ENCODE measurements around the gene PARP12. TPM values are rescaled to one million over a fixed set of nuclear protein-coding genes. Genes with fewer than 3 reads are reported as not detected.

Gene PARP12
- polyA plus RNA-seq, 1 donor = 49.0 TPM

DNA sequence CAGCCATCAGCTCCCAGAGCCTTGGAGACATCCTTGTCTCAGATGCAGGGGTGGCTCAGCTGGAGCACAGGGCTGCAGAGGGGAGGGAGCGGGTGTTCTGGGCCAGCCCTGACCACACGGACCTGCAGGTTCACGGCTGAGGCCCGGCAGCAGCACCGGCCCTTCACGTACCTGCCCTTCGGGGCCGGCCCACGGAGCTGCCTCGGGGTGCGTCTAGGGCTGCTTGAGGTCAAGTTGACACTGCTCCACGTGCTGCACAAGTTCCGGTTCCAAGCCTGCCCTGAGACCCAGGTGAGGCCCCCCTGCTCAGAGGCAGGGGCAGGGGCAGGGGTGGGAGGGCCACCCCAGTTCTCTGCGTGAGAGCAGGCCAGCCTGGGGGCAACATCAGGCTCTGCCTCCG is 45.2 kb downstream of the PARP12 start:
- Histone ChIP-seq H3K4me3 (ENCODE audit: low read length) (no peak overlapping the region), H3K36me3 (ENCODE audit: control insufficient read depth, insufficient read depth, low read length) (peaks cover 5% of the 10 kb centered on the region), H3K27ac (ENCODE audit: low read length) (no peak overlapping the region), H3K9me3 (ENCODE audit: control insufficient read depth, low read depth, low read length) (no peaks in the 10 kb centered on the region), H3K4me1 (ENCODE audit: control insufficient read depth, insufficient read depth, low read length) (no peaks in the 10 kb centered on the region), H3K27me3 (ENCODE audit: control insufficient read depth, insufficient read depth, low read length) (no peaks in the 10 kb centered on the region)
- DNase-seq = no peak
- WGBS (ENCODE audit: insufficient coverage, low lambda C conversion rate) = no CpG with 5 or more reads among the region's 15 CpGs

DNA sequence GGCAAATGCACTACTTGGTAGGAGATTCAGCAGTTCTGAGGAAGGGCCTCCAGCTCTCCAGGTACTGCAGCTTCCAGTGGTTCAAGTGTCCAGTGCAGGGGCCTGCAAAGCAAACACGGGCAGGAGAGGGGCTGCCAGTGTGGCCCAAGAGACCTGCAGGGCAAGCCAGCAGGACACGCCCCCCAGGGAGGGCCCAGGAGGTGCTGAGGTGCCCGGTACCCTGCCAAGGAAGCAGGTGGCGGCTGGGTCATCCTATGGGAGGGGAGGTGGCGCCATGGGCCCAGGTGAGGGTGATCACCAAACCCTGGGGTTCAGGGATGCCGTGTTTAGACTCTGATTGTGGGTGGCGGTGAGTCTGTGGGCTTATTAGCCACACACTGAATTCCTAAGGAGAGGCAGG is 45.7 kb downstream of the PARP12 start:
- 90% methylated on average over 3 of the region's 7 CpGs for WGBS (ENCODE audit: insufficient coverage, low lambda C conversion rate)
- H3K4me1 ChIP-seq (ENCODE audit: control insufficient read depth, insufficient read depth, low read length) = no peaks in the 10 kb centered on the region
- H3K9me3 ChIP-seq (ENCODE audit: control insufficient read depth, low read depth, low read length) = no peaks in the 10 kb centered on the region
- DNase-seq = no peak
- peaks cover under 1% of the 10 kb centered on the region for H3K36me3 ChIP-seq (ENCODE audit: control insufficient read depth, insufficient read depth, low read length)
- no peak overlapping the region for H3K27ac ChIP-seq (ENCODE audit: low read length)
- H3K27me3 ChIP-seq (ENCODE audit: control insufficient read depth, insufficient read depth, low read length) = no peaks in the 10 kb centered on the region
- H3K4me3 ChIP-seq (ENCODE audit: low read length) = no peak overlapping the region

DNA sequence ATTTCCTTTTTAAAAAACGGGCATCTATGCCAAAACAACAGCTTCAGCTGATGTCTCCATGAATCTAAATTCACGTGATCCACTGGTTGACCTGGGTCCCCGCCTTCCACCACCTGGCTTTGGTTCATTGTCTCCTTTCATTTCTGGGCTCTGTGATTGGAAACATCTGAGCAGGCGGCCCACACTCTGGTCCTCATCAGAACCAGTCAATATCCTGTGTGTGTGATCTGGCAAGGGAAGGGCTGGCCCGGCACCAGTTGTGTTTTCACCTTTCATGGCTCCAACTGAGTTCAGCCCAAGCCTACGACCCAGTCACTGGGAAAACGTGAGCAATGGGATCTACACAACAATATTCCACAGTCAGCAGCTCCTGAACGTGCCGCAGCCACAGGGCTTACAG is 46.2 kb downstream of the PARP12 start:
- H3K27ac ChIP-seq (ENCODE audit: low read length) = no peak overlapping the region
- no peaks in the 10 kb centered on the region for H3K27me3 ChIP-seq (ENCODE audit: control insufficient read depth, insufficient read depth, low read length)
- no peaks in the 10 kb centered on the region for H3K9me3 ChIP-seq (ENCODE audit: control insufficient read depth, low read depth, low read length)
- no peaks in the 10 kb centered on the region for H3K4me1 ChIP-seq (ENCODE audit: control insufficient read depth, insufficient read depth, low read length)
- H3K4me3 ChIP-seq (ENCODE audit: low read length) = no peak overlapping the region
- no peak for DNase-seq
- H3K36me3 ChIP-seq (ENCODE audit: control insufficient read depth, insufficient read depth, low read length) = no peaks in the 10 kb centered on the region
- WGBS (ENCODE audit: insufficient coverage, low lambda C conversion rate) = 100% methylated on average over 1 of the region's 9 CpGs

DNA sequence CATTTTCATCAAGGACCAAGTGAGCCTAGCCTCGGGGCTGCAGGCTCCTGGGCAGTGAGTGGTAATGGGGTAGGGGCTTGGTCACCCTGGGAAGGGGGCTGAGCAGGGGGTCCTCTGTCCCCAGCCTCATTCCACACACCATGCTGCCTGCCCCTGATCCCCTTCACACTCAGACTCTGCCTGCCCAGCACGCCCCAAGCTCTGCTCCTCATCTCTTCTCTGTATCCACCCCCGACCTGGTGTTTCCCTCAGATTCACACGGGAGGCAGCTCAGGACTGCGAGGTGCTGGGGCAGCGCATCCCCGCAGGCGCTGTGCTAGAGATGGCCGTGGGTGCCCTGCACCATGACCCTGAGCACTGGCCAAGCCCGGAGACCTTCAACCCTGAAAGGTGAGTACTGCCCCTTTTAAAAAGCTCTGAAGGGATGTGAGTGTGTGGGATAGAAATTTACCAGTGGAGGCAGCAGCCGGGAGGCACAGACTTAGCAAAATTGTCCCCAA is 47.2 kb downstream of the PARP12 start:
- Histone ChIP-seq H3K4me1 (ENCODE audit: control insufficient read depth, insufficient read depth, low read length) (no peaks in the 10 kb centered on the region), H3K27ac (ENCODE audit: low read length) (no peak overlapping the region), H3K9me3 (ENCODE audit: control insufficient read depth, low read depth, low read length) (no peaks in the 10 kb centered on the region), H3K27me3 (ENCODE audit: control insufficient read depth, insufficient read depth, low read length) (no peaks in the 10 kb centered on the region), H3K36me3 (ENCODE audit: control insufficient read depth, insufficient read depth, low read length) (no peaks in the 10 kb centered on the region), H3K4me3 (ENCODE audit: low read length) (no peak overlapping the region)
- WGBS (ENCODE audit: insufficient coverage, low lambda C conversion rate) = 60% methylated on average over 1 of the region's 11 CpGs
- DNase-seq = no peak

DNA sequence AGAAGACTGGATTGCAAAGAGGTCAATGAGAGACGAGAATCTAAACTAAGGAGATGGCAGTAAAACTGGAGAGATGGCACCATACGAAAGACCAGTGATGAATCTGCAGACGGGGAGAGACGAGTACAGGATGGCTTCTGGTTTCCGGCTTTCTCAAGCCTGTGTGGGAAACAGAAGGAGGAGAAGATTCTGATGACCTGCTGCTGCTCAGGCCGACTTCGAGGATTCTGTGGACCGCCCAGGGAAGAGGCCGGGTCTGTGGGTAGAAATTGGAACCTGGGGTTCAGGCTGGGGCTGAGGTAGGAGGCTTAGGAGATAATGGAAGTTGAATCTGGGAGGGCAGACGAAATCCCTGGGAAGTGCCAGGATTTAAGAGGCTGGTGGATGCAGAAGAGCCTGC is 48.6 kb downstream of the PARP12 start:
- H3K4me1 ChIP-seq (ENCODE audit: control insufficient read depth, insufficient read depth, low read length) = no peaks in the 10 kb centered on the region
- H3K9me3 ChIP-seq (ENCODE audit: control insufficient read depth, low read depth, low read length) = no peaks in the 10 kb centered on the region
- no peaks in the 10 kb centered on the region for H3K36me3 ChIP-seq (ENCODE audit: control insufficient read depth, insufficient read depth, low read length)
- DNase-seq = no peak
- H3K27me3 ChIP-seq (ENCODE audit: control insufficient read depth, insufficient read depth, low read length) = no peaks in the 10 kb centered on the region
- no peak overlapping the region for H3K27ac ChIP-seq (ENCODE audit: low read length)
- WGBS (ENCODE audit: insufficient coverage, low lambda C conversion rate) = 80% methylated on average over 5 of the region's 10 CpGs
- no peak overlapping the region for H3K4me3 ChIP-seq (ENCODE audit: low read length)

DNA sequence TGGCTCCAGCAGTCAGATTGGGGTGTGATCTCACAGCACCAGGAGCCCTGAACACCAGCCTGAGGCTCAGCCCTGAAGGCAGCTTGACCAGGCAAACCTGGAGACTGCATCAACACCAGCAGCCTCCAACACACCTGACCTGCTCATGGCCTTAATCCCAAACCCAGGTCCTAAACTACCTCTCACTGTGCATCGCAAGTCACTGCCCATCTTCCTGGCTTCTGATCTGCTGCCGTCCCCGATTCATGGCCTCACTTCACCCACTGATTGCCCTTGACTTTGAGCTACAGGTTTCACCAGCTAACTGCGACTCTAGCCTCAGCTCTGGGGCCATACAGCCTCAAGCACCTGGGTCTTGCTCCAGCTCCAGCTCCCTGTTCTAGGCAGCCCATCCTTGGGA is 49.1 kb downstream of the PARP12 start:
- no CpG with 5 or more reads among the region's 4 CpGs for WGBS (ENCODE audit: insufficient coverage, low lambda C conversion rate)
- H3K36me3 ChIP-seq (ENCODE audit: control insufficient read depth, insufficient read depth, low read length) = no peaks in the 10 kb centered on the region
- DNase-seq = no peak
- H3K9me3 ChIP-seq (ENCODE audit: control insufficient read depth, low read depth, low read length) = no peaks in the 10 kb centered on the region
- no peaks in the 10 kb centered on the region for H3K4me1 ChIP-seq (ENCODE audit: control insufficient read depth, insufficient read depth, low read length)
- H3K27me3 ChIP-seq (ENCODE audit: control insufficient read depth, insufficient read depth, low read length) = no peaks in the 10 kb centered on the region
- no peak overlapping the region for H3K4me3 ChIP-seq (ENCODE audit: low read length)
- H3K27ac ChIP-seq (ENCODE audit: low read length) = no peak overlapping the region

DNA sequence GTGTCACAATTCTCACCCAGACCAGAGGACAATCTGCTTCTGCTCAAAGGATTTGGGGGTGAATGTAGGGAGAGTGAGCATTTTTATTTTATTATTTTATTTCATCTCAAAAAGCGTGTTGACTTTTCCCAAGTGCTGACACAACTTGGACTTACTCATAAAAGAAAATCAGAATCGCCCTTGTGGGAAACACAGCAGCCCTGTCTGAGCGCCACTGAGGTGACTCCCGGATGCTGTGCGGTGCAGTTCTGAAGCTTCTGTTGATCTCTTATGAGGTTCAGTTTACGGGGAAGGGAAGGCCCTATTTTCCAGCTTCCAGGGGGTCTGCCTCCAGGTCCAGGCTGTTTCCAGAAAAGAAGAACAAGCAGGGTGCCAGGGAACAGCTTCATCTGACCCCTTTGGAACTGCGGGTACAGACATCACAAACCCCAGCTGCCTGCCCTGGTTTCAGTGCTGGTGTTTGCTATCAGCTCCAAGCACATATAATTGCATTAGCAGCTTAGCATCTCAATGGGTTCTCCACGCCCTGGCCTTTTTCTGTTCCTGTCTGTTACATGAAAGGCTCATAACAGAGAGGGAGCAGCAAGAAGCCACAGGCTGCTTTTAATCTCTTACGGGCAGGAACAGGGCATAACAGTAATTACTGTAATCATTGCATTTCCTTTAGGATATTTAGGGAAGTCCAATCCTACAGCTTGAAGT is 52.4 kb downstream of the PARP12 start:
- H3K4me1 ChIP-seq (ENCODE audit: control insufficient read depth, insufficient read depth, low read length) = no peaks in the 10 kb centered on the region
- H3K9me3 ChIP-seq (ENCODE audit: control insufficient read depth, low read depth, low read length) = no peaks in the 10 kb centered on the region
- DNase-seq = no peak
- H3K36me3 ChIP-seq (ENCODE audit: control insufficient read depth, insufficient read depth, low read length) = no peaks in the 10 kb centered on the region
- no peak overlapping the region for H3K27ac ChIP-seq (ENCODE audit: low read length)
- H3K27me3 ChIP-seq (ENCODE audit: control insufficient read depth, insufficient read depth, low read length) = no peaks in the 10 kb centered on the region
- 93% methylated on average over 2 of the region's 9 CpGs for WGBS (ENCODE audit: insufficient coverage, low lambda C conversion rate)
- H3K4me3 ChIP-seq (ENCODE audit: low read length) = no peak overlapping the region

DNA sequence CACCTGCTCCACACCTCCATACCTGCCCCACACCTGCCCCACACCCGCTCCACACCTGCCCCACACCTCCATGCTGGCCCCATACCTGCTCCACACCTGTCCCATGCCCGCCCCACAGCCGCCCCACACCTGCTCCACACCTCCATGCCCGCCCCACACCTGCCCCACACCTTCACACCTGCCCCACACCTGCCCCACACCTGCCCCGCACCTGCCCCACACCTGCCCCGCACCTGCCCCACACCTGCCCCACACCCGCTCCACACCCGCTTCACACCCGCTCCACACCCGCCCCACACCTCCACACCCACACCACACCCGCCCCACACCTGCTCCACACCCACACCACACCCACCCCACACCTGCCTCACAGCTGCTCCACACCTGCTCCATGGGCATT is 53.0 kb downstream of the PARP12 start:
- no peaks in the 10 kb centered on the region for H3K27me3 ChIP-seq (ENCODE audit: control insufficient read depth, insufficient read depth, low read length)
- H3K27ac ChIP-seq (ENCODE audit: low read length) = no peak overlapping the region
- H3K36me3 ChIP-seq (ENCODE audit: control insufficient read depth, insufficient read depth, low read length) = no peaks in the 10 kb centered on the region
- no peaks in the 10 kb centered on the region for H3K4me1 ChIP-seq (ENCODE audit: control insufficient read depth, insufficient read depth, low read length)
- no peak for DNase-seq
- no peaks in the 10 kb centered on the region for H3K9me3 ChIP-seq (ENCODE audit: control insufficient read depth, low read depth, low read length)
- no peak overlapping the region for H3K4me3 ChIP-seq (ENCODE audit: low read length)
- WGBS (ENCODE audit: insufficient coverage, low lambda C conversion rate) = no CpG with 5 or more reads among the region's 11 CpGs

DNA sequence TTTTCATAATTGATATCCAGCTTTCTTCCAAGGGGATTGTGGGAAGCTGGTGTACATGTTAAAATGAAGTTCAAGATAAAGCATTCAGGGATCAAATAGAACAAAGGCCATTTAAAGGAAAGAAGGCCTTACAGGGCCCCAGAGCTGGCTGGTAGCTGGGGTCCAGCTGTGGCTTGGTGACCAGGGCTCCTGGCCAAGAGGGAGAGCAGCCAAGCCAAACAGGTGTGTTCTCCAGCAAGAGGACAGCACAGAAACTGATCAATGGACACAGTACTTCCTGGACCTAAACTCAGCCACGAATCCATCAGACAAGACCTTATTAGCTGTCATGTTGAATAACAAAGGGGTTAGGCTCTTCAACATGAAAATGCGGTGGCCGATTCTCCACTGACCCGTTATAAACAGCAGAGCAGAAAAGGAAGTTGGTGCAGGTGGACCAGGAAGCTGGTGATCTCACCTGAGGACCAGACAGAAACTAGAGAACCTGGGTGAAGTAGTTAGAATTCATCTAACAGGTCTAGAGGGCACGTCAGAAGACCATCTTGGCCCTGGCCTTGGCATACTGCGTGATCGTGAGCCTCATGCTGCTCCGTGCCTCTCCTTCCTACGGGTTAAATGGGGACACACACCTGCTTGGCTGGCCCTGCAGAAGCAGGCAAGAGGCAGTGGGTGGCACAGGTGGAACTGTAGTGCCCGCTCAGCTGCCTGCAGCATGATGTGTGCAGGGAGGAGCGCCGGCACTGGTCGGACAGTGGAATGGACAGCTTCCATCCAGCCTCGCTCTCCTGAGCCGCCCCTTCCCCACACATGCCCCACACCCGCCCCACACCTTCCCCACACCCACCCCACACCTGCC is 53.8 kb downstream of the PARP12 start:
- no peaks in the 10 kb centered on the region for H3K9me3 ChIP-seq (ENCODE audit: control insufficient read depth, low read depth, low read length)
- DNase-seq = no peak
- no peak overlapping the region for H3K27ac ChIP-seq (ENCODE audit: low read length)
- no peaks in the 10 kb centered on the region for H3K36me3 ChIP-seq (ENCODE audit: control insufficient read depth, insufficient read depth, low read length)
- H3K4me3 ChIP-seq (ENCODE audit: low read length) = no peak overlapping the region
- WGBS (ENCODE audit: insufficient coverage, low lambda C conversion rate) = no CpG with 5 or more reads among the region's 16 CpGs
- no peaks in the 10 kb centered on the region for H3K4me1 ChIP-seq (ENCODE audit: control insufficient read depth, insufficient read depth, low read length)
- H3K27me3 ChIP-seq (ENCODE audit: control insufficient read depth, insufficient read depth, low read length) = no peaks in the 10 kb centered on the region

DNA sequence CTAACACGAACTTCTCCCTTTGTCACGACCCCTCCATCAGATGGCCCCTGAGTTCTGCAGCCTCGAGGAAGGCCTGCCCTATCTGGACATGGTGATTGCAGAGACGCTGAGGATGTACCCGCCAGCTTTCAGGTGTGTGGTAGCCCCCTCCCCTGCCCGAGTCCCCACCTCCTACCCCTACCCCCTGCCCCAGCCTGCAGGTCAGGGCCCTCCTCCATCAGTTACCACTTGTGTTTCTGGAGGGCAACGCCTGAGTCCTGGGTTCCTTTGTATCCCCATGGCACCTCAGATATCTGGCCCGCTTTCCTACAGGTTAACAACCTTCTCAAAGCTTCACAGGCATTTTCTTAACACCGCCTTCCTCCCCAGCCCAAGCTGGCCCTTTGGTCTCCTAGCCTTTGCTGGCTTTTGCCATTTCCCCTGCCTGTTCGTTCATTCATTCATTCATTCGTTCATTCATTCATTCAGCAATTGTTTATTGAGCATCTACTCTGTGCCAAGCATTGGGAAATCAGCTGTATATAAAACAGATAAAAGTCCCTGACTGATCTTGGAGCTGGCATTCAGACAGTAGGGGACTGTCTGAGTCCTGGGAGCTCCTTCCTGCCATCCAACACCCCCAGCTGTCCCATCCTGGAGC is 55.6 kb downstream of the PARP12 start:
- 100% methylated on average over 1 of the region's 11 CpGs for WGBS (ENCODE audit: insufficient coverage, low lambda C conversion rate)
- Histone ChIP-seq H3K27me3 (ENCODE audit: control insufficient read depth, insufficient read depth, low read length) (no peaks in the 10 kb centered on the region), H3K4me3 (ENCODE audit: low read length) (no peak overlapping the region), H3K27ac (ENCODE audit: low read length) (no peak overlapping the region), H3K36me3 (ENCODE audit: control insufficient read depth, insufficient read depth, low read length) (no peaks in the 10 kb centered on the region), H3K4me1 (ENCODE audit: control insufficient read depth, insufficient read depth, low read length) (no peaks in the 10 kb centered on the region), H3K9me3 (ENCODE audit: control insufficient read depth, low read depth, low read length) (no peaks in the 10 kb centered on the region)
- no peak for DNase-seq
